ENCODE data around the gene NFATC1. TPM values are rescaled to one million over a fixed set of nuclear protein-coding genes. Genes with fewer than 3 reads are reported as not detected.

NFATC1 gene
- total RNA-seq, 4 donors from 2014 or later = 7.1 to 74.7 (median 28.4) TPM

GRCh38 chr18:79436556-79437275 lies 41.0 kb downstream of the NFATC1 start:
- ATAC-seq = no peak
- no peaks in the 10 kb centered on the region for H3K9me3 ChIP-seq
- H3K4me3 ChIP-seq = no peak overlapping the region
- in situ Hi-C loops (cut with MboI; ENCODE audit: low sequenced_read_pairs in 4 of 4) (no loop called here), intact Hi-C loops (cut with DNase I; ENCODE audit: low total_unique reads) (no loop called here)
- no peak for DNase-seq
- no peak overlapping the region for H3K27ac ChIP-seq
- no peaks in the 10 kb centered on the region for H3K27me3 ChIP-seq
- peaks cover 0 to 12% of the 10 kb centered on the region in 2 donors for H3K36me3 ChIP-seq
- peaks cover 22 to 46% of the 10 kb centered on the region in 2 donors for H3K4me1 ChIP-seq
- TF ChIP-seq POLR2A (IDR thresholded peaks at IDR 0.05) (no peak), CTCF (IDR thresholded peaks at IDR 0.05 in 4 of 5, conservative IDR thresholded peaks at IDR 0.05 in 1 of 5) (no peak)

GRCh38 chr18:79438089-79438897 lies 42.6 kb downstream of the NFATC1 start:
- Histone ChIP-seq H3K27me3 (no peaks in the 10 kb centered on the region), H3K4me3 (peak overlapping the region in 2 of 4 donors; percentile 23 to 25), H3K27ac (peak overlapping the region; percentile 81 to 86 (median 84)), H3K9me3 (no peaks in the 10 kb centered on the region), H3K4me1 (peaks cover 22 to 47% of the 10 kb centered on the region in 2 donors), H3K36me3 (peaks cover 0 to 12% of the 10 kb centered on the region in 2 donors)
- TF ChIP-seq CTCF (IDR thresholded peaks at IDR 0.05 in 4 of 5, conservative IDR thresholded peaks at IDR 0.05 in 1 of 5) (no peak), POLR2A (IDR thresholded peaks at IDR 0.05) (no peak)
- DNase-seq (peak in 1 of 2 donors; percentile 20), ATAC-seq (peak in 1 of 2 donors; percentile 4)
- in situ Hi-C loops (cut with MboI; ENCODE audit: low sequenced_read_pairs in 4 of 4) (no loop called here), intact Hi-C loops (cut with DNase I; ENCODE audit: low total_unique reads) (loop anchor here (2.0 kb wide), 1 partner anchor 35 kb away; no protein-coding TSS in a partner anchor)

- ATAC-seq = peak; percentile 85 to 86
- intact Hi-C loops (cut with DNase I; ENCODE audit: low total_unique reads) = loop anchor here (1.0 to 2.0 kb wide), 2 partner anchors 36 to 240 kb away; partner anchors contain the start of gene CTDP1
Observed at GRCh38 chr18:79438898-79439627, 43.3 kb downstream of the NFATC1 start.

More at GRCh38 chr18:79438898-79439627, 43.3 kb downstream of the NFATC1 start:
- Histone ChIP-seq H3K27ac (peak overlapping the region; percentile 81 to 86 (median 84)), H3K4me1 (peaks cover 26 to 51% of the 10 kb centered on the region in 2 donors), H3K27me3 (no peaks in the 10 kb centered on the region), H3K9me3 (no peaks in the 10 kb centered on the region), H3K36me3 (peaks cover 0 to 7% of the 10 kb centered on the region in 2 donors), H3K4me3 (peak overlapping the region; percentile 9 to 34 (median 24))
- peak; percentile 71 to 86 for DNase-seq
- in situ Hi-C loops (cut with MboI; ENCODE audit: low sequenced_read_pairs in 4 of 4) = no loop called here
- TF ChIP-seq CTCF (IDR thresholded peaks at IDR 0.05 in 4 of 5, conservative IDR thresholded peaks at IDR 0.05 in 1 of 5) (no peak), POLR2A (IDR thresholded peaks at IDR 0.05) (peak in 1 of 2 donors; percentile 26)
